ENCODE results near the gene PRM1. TPM values are rescaled to one million over a fixed set of nuclear protein-coding genes. Genes with fewer than 3 reads are reported as not detected.
A peak's percentile ranks its signal among the peaks of the same experiment; 100 is the strongest.

PRM1 gene
- total RNA-seq, 1 experiment from 2014 or later = not detected

DNA sequence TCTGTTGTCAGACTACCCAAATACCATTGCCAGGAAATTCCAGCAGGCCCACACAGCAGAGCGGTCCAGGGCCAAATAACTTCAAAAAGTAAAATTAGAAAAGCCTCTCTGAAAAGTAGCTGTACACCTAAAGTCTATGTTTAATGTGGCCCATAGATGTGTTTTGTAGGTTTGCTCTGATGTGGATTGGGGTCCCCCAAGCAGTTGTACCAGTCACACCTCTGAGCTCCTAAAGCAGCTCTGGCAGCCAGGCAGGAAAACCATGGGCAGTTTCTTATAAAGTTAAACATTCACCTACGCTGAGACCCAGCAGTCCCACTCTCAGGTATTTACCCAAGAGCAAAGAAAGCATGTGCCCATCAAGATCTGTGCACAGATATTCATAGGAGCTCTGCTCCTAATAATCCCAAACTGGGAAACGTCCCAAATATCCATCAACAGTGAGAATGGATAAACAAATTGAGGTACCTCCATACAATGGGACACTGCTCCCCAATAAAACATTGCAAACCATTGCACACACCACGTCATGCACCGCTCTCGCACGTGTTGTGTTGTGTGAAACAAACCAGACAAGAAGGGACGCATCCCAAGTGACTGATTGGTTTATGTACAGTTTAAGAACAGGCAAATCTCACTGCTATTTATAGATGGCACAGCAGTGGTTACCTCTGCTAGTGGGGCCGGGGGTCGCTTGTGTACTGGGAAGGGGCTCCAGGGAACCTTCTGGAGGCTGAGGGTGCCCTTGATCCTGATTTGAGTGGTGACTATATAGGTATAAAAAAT, 15.8 kb upstream of the PRM1 start:
- no peaks in the 10 kb centered on the region for H3K23me2 ChIP-seq (ENCODE audit: insufficient read length, low read depth, low read length, poor library complexity, severe bottlenecking)
- Mint-ChIP-seq H3K36me3 (ENCODE audit: insufficient read depth in 1 of 3, low read depth in 3 of 3) (no peaks in the 10 kb centered on the region), H3K4me1 (peaks cover 20 to 23% of the 10 kb centered on the region in 2 experiments), H3K4me3 (no peak overlapping the region; a peak in 1 of 5 replicates), H3K27me3 (ENCODE audit: low read depth) (no peaks in the 10 kb centered on the region), H3K27ac (peak overlapping the region in 1 of 3 experiments; percentile 84; a peak in 2 of 7 replicates), H3K9me3 (no peaks in the 10 kb centered on the region)
- H3K79me1 ChIP-seq (ENCODE audit: insufficient read depth, low read depth, low read length, poor library complexity, severe bottlenecking) = no peaks in the 10 kb centered on the region
- H4K20me1 ChIP-seq (ENCODE audit: control insufficient read depth, insufficient read depth, insufficient read length) = no peaks in the 10 kb centered on the region
- no peak overlapping the region for H2BK120ac ChIP-seq (ENCODE audit: low read depth, low read length, poor library complexity, severe bottlenecking)
- no peak overlapping the region for H3T11ph ChIP-seq (ENCODE audit: low read length)
- no peak overlapping the region for H3K27ac ChIP-seq (ENCODE audit: insufficient read length, low read depth, low read length)
- no peaks in the 10 kb centered on the region for H3K9me3 ChIP-seq (ENCODE audit: control insufficient read depth, low read depth, low read length)
- H3K4ac ChIP-seq (ENCODE audit: low read depth, low read length) = no peak overlapping the region
- no peak overlapping the region for H2BK5ac ChIP-seq (ENCODE audit: insufficient read length, low read length)
- H2BK15ac ChIP-seq (ENCODE audit: low read depth, low read length) = no peak overlapping the region
- no peak overlapping the region for H3K4me2 ChIP-seq (ENCODE audit: insufficient read depth, insufficient read length, low read length)
- H4K91ac ChIP-seq (ENCODE audit: insufficient read length, low read depth, low read length) = no peak overlapping the region
- H3K18ac ChIP-seq (ENCODE audit: insufficient read length, low read depth, low read length) = no peak overlapping the region
- H3K23ac ChIP-seq (ENCODE audit: insufficient read length, low read depth, low read length) = no peak overlapping the region
- H3K27me3 ChIP-seq (ENCODE audit: insufficient read depth, low read length) = no peaks in the 10 kb centered on the region
- no peak overlapping the region for H2BK12ac ChIP-seq (ENCODE audit: insufficient read length, low read depth, low read length)
- H3K79me2 ChIP-seq (ENCODE audit: insufficient read depth, low read length) = no peaks in the 10 kb centered on the region
- H3K56ac ChIP-seq (ENCODE audit: insufficient read length, low read depth, low read length) = no peak overlapping the region
- H3K14ac ChIP-seq (ENCODE audit: insufficient read depth, low read length) = no peak overlapping the region
- TF ChIP-seq, protein P1, sequence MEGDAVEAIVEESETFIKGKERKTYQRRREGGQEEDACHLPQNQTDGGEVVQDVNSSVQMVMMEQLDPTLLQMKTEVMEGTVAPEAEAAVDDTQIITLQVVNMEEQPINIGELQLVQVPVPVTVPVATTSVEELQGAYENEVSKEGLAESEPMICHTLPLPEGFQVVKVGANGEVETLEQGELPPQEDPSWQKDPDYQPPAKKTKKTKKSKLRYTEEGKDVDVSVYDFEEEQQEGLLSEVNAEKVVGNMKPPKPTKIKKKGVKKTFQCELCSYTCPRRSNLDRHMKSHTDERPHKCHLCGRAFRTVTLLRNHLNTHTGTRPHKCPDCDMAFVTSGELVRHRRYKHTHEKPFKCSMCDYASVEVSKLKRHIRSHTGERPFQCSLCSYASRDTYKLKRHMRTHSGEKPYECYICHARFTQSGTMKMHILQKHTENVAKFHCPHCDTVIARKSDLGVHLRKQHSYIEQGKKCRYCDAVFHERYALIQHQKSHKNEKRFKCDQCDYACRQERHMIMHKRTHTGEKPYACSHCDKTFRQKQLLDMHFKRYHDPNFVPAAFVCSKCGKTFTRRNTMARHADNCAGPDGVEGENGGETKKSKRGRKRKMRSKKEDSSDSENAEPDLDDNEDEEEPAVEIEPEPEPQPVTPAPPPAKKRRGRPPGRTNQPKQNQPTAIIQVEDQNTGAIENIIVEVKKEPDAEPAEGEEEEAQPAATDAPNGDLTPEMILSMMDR (conservative IDR thresholded peaks at IDR 0.05) = no peak
- H4K8ac ChIP-seq (replicated peaks; ENCODE audit: insufficient read length, low read depth, low read length) = no peak overlapping the region
- no peak overlapping the region for H4K5ac ChIP-seq (ENCODE audit: insufficient read length, low read depth, low read length)
- no CpG with 5 or more reads among the region's 10 CpGs for WGBS (ENCODE audit: extremely low coverage, insufficient read length, low lambda C conversion rate)
- no peak overlapping the region for H2AFZ ChIP-seq (ENCODE audit: low read length)
- no peak for DNase-seq
- no peak overlapping the region for H3K9ac ChIP-seq (ENCODE audit: extremely low read depth, insufficient read length, low read length)
- no peak overlapping the region for H2AK5ac ChIP-seq (ENCODE audit: insufficient read length, low read length)
- H2BK20ac ChIP-seq (ENCODE audit: low read depth, low read length, poor library complexity, severe bottlenecking) = no peak overlapping the region
- peaks cover 3% of the 10 kb centered on the region; the same call in 1 of the 2 replicates for H3K4me1 ChIP-seq (ENCODE audit: insufficient read depth, low read length)

All from H9 (cell line).